Vagina (tissue), 2 donors: ENCODE measurements around the gene PHF21B.

Experiments
- CTCF ChIP-seq, 3 experiments: fragments of 450-650 bp in 2 of 3; fragments of 200-600 bp in 1 of 3; sonication (generic) in 1 of 3; IDR thresholded peaks; one replicate each; pipeline ENCODE4 v1.5.1; 2017 to 2019; ENCODE audit warnings: antibody characterized with exemption in 3 of 3, mild to moderate bottlenecking in 2 of 3, moderate library complexity in 2 of 3
- POLR2A ChIP-seq, 2 donors: fragments of 450-650 bp; IDR thresholded peaks; one replicate each; pipeline ENCODE4 v1.6.1; 2017; ENCODE audit warnings: antibody characterized with exemption in 2 of 2, mild to moderate bottlenecking in 2 of 2, moderate library complexity in 2 of 2
- POLR2AphosphoS5 ChIP-seq, 2 donors: sonication (generic); formaldehyde crosslinking; IDR thresholded peaks; one replicate each; pipeline ENCODE4 v1.9.0; 2017; ENCODE audit warnings: antibody characterized with exemption in 2 of 2, mild to moderate bottlenecking in 2 of 2, low read depth in 1 of 2; ENCODE audit not compliant: insufficient read depth in 1 of 2

GRCh38 chr22:44971651-44972362 lies 38.0 kb downstream of the PHF21B start:
- TF ChIP-seq CTCF (IDR thresholded peaks at IDR 0.05) (no peak), POLR2AphosphoS5 (IDR thresholded peaks at IDR 0.05; ENCODE audit: insufficient read depth in 1 of 2, low read depth in 1 of 2) (no peak), POLR2A (IDR thresholded peaks at IDR 0.05) (no peak)
